HG03097 (cell line): Measurements from ENCODE around the gene CAMK1G.

Source experiments
- ATAC-seq: cut with Tn5 transposase; IDR thresholded peaks from one replicate; pipeline ENCODE4 v1.9.1; 2021; ENCODE audit not compliant: unreplicated experiment, low FRiP score

CAMK1G gene

DNA sequence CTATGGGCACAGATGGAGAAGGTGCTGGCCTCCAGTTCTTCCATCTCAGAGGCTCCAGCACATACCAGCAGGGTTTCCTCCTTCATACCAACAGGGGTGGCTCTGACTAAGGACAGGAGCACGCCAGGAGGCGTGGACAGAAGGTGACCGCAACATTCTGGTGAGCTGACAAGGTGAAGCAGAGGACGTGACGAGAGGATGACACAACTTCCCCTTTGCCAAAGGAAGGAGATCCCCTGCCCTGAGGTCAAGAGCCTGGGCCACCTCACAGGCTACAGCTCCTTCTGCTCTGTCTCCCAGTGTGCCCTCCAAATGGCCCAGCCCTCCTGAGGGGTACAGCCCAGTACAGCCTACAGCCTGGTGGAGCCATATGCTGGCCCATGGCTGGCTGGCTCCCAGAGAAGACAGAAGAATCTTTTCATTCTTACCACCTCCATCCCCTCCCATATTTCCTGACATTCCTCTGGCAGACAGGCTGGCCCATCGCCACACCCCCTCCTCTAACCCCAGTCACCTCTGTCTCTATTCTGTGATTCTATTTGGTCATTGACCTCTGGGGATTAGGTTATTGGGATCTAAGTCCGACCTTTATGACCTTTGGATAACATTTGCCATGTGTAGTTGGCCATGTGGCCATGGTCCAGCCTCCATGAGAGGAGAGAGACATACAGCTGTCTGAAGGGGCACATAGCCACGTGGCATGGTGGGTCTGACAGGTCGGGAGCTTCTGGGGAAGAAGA, 73.8 kb downstream of the CAMK1G start:
- ATAC-seq: no peak

DNA sequence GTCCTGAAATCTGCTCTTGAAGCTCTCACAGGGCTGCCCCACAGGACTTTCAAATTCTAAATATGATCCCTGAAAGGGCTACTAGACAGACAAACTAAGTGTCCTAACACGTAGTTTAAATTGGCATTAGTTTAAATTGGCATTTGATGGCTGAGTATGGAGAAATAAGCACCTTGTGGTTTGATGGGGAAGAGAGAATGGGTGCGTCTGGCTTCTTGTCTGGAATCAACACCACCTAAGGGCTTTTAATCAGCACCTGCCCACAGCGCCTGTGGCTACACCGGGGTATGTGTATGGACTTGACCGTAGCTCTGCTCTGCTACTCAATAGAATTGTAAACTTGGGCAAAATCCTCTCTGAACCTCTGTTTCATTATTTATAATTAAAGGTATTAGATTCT, 74.4 kb downstream of the CAMK1G start:
- no peak for ATAC-seq

- ATAC-seq: no peak
Observed at GRCh38 chr1:209659909-209660308, 76.4 kb downstream of the CAMK1G start.

- ATAC-seq: no peak
Observed at GRCh38 chr1:209661071-209661470, 77.6 kb downstream of the CAMK1G start.

DNA sequence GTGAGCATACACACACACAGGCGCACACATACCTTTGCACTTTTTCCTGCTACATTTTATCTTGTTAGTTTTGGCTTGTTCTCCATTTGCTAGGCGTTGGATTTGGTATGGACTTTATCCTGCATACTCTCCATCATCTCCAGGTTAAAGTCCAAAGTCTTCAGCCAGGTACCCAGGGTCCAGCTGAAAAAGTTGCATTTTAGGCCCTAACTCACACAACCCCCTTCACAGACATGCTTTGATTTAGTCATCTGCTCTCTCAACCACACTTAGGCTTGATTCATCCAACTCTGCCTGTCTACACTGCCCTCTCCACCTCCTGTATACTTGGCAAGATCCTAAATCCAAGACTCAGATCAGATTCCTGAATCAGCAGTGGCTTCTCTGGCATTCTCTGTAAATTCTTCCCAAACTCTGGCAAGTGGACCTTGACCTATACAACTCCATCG, 79.4 kb downstream of the CAMK1G start:
- ATAC-seq: no peak
